Bronchial smooth muscle cell (primary cell): ENCODE data around the gene CELA3B. TPM values are rescaled to one million over a fixed set of nuclear protein-coding genes. Genes with fewer than 3 reads are reported as not detected.

ENCODE experiments used
- total RNA-seq: library from RNA; depleted of rRNA; stranded (reverse); fragments of >200 nt; gene quantifications from 2 replicates; pipeline ENCODE4 v1.2.1, GENCODE V29; 2014

CELA3B gene
- total RNA-seq: not detected in 2 replicates

GRCh38 chr1:21976703-21977239 is at the start of gene CELA3B:
CELA3B (plus strand) TSS chr1:21977022; CDS start chr1:21977040, 18 bp downstream.

GRCh38 chr1:21937034-21937371 is 39.8 kb upstream of the CELA3B start, which contains the start of gene HSPG2:
HSPG2 (minus strand) TSS chr1:21937310; CDS start chr1:21937217, 93 bp downstream.

GRCh38 chr1:22001409-22001808 is 24.6 kb downstream of the CELA3B start, which contains the start of gene CELA3A:
CELA3A (plus strand) TSS chr1:22001657; CDS start chr1:22001675, 18 bp downstream.

Other genes with a start within 250 kb of the CELA3B start
- 29.3 and 42.7 TPM in 2 replicates for gene USP48, start 193.9 kb upstream of the CELA3B start, total RNA-seq
- 0.16 TPM in 1 of 2 replicates, not detected in the other for gene LDLRAD2, start 164.8 kb upstream of the CELA3B start, total RNA-seq
- 91.3 and 112 TPM in 2 replicates for gene HSPG2, start 39.7 kb upstream of the CELA3B start, total RNA-seq
- gene CELA3A, start 24.6 kb downstream of the CELA3B start, total RNA-seq: not detected in 2 replicates
- gene CDC42, start 75.7 kb downstream of the CELA3B start, total RNA-seq: 219 and 280 TPM in 2 replicates
- under 0.01 TPM in 1 of 2 replicates, not detected in the other for gene WNT4, start 166.1 kb downstream of the CELA3B start, total RNA-seq